Astrocyte (in vitro differentiated cells and primary cell): ENCODE data around the gene AGXT2. TPM values are rescaled to one million over a fixed set of nuclear protein-coding genes. Genes with fewer than 3 reads are reported as not detected.

Experiments used
- DNase-seq: peaks from one replicate; pipeline ENCODE4 v3.0.0-alpha.2; 2010; ENCODE audit warnings: low read depth
- FAIRE-seq: peaks from 2 replicates; lab custom pipeline; 2011; peaks lifted over from hg19 to GRCh38; lab: Jason Lieb, UNC
- H2AFZ ChIP-seq: 2 replicates; pipeline ENCODE4 v1.6.0; 2012; ENCODE audit warnings: low read depth, low read length, inconsistent platforms
- H3K27ac ChIP-seq: 2 replicates; pipeline ENCODE4 v1.5.1; 2011; ENCODE audit warnings: low read depth, low read length, inconsistent platforms
- H3K27me3 ChIP-seq: 2 replicates; pipeline ENCODE4 v1.6.0; 2011; ENCODE audit warnings: low read length, inconsistent platforms; ENCODE audit not compliant: insufficient read depth
- H3K36me3 ChIP-seq: 2 replicates; pipeline ENCODE4 v1.5.1; 2011; ENCODE audit warnings: low read length, inconsistent platforms; ENCODE audit not compliant: insufficient read depth
- H3K4me1 ChIP-seq: 2 replicates; pipeline ENCODE4 v1.5.1; 2011; ENCODE audit warnings: low read length, inconsistent platforms; ENCODE audit not compliant: insufficient read depth
- H3K4me2 ChIP-seq: 2 replicates; pipeline ENCODE4 v1.6.0; 2012; ENCODE audit warnings: low read length, inconsistent platforms
- H3K4me3 ChIP-seq: 2 replicates; pipeline ENCODE4 v1.5.1; 2011; ENCODE audit warnings: low read depth, mild to moderate bottlenecking, low read length, inconsistent platforms; ENCODE audit not compliant: insufficient read depth
- H3K79me2 ChIP-seq: 2 replicates; pipeline ENCODE4 v1.6.0; 2012; ENCODE audit warnings: mild to moderate bottlenecking, low read length, inconsistent platforms; ENCODE audit not compliant: insufficient read depth
- H3K9ac ChIP-seq: 2 replicates; pipeline ENCODE4 v1.6.0; 2012; ENCODE audit warnings: mild to moderate bottlenecking, low read length, inconsistent platforms
- H3K9me3 ChIP-seq: 2 replicates; pipeline ENCODE4 v1.5.1; 2012; ENCODE audit warnings: low read depth, mild to moderate bottlenecking, low read length, inconsistent platforms; ENCODE audit not compliant: insufficient read depth
- H4K20me1 ChIP-seq: 2 replicates; pipeline ENCODE4 v1.6.0; 2012; ENCODE audit warnings: low read length, inconsistent platforms; ENCODE audit not compliant: insufficient read depth
- H3K27ac Mint-ChIP-seq: one replicate; pipeline ENCODE4 v1.8.0; 2021; ENCODE audit warnings: mild to moderate bottlenecking, mixed read lengths; ENCODE audit not compliant: unreplicated experiment
- H3K27me3 Mint-ChIP-seq: one replicate; pipeline ENCODE4 v1.8.0; 2021; ENCODE audit warnings: low read depth, mixed read lengths; ENCODE audit not compliant: unreplicated experiment
- H3K36me3 Mint-ChIP-seq: one replicate; pipeline ENCODE4 v1.8.0; 2021; ENCODE audit warnings: low read depth, mixed read lengths; ENCODE audit not compliant: unreplicated experiment
- H3K4me1 Mint-ChIP-seq: one replicate; pipeline ENCODE4 v1.8.0; 2021; ENCODE audit warnings: low read depth, mixed read lengths; ENCODE audit not compliant: unreplicated experiment
- H3K4me3 Mint-ChIP-seq: one replicate; pipeline ENCODE4 v1.8.0; 2021; ENCODE audit warnings: mild to moderate bottlenecking, moderate library complexity, mixed read lengths; ENCODE audit not compliant: unreplicated experiment
- H3K9me3 Mint-ChIP-seq: one replicate; pipeline ENCODE4 v1.8.0; 2021; ENCODE audit warnings: mild to moderate bottlenecking, mixed read lengths; ENCODE audit not compliant: unreplicated experiment
- CTCF ChIP-seq: IDR thresholded peaks from 2 replicates; pipeline ENCODE4 v1.5.1; 2011; ENCODE audit warnings: low read depth, mild to moderate bottlenecking, inconsistent platforms, low read length, moderate library complexity; ENCODE audit not compliant: insufficient read depth
- EZH2 ChIP-seq: IDR thresholded peaks from 2 replicates; pipeline ENCODE4 v1.6.1; 2012; ENCODE audit warnings: mild to moderate bottlenecking, low read length, inconsistent platforms; ENCODE audit not compliant: insufficient read depth
- total RNA-seq: library from RNA; stranded (reverse); gene quantifications from 2 replicates; pipeline ENCODE4 v1.2.1, GENCODE V29; 2021

The AGXT2 gene
- total RNA-seq, 1 donor from 2014 or later = not detected

DNA sequence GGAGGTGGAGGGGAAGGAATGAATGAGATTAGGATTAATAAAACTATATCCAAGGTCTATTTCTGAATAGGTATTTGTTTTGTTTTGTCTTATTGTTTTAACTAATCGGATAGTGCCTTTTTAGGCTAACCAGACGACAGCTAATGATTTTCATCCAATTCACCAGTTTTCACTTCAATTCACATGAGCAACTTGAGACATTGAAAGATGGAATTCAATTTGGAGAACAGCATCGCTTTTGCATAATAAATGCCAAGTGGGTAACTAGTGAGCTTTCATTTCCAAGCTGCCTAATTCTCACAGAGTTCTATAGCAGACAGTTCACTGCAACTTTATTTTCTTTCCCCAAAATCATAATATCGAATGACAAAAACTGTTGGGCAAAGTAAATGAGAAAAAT, 5.0 kb downstream of the AGXT2 start:
- no peaks in the 10 kb centered on the region for H3K27me3 Mint-ChIP-seq
- Histone ChIP-seq H4K20me1 (no peaks in the 10 kb centered on the region), H3K9ac (no peak overlapping the region), H3K9me3 (no peaks in the 10 kb centered on the region), H2AFZ (no peak overlapping the region), H3K4me2 (no peak overlapping the region), H3K4me1 (peaks cover 19% of the 10 kb centered on the region), H3K27ac (no peak overlapping the region), H3K27me3 (no peaks in the 10 kb centered on the region), H3K79me2 (no peaks in the 10 kb centered on the region), H3K36me3 (no peaks in the 10 kb centered on the region), H3K4me3 (no peak overlapping the region)
- DNase-seq = no peak
- H3K36me3 Mint-ChIP-seq = no peaks in the 10 kb centered on the region
- H3K27ac Mint-ChIP-seq = no peak overlapping the region
- no peaks in the 10 kb centered on the region for H3K9me3 Mint-ChIP-seq
- H3K4me1 Mint-ChIP-seq = peaks cover 6% of the 10 kb centered on the region
- no peak for TF ChIP-seq CTCF
- no peak for TF ChIP-seq EZH2
- peak; percentile 17 for FAIRE-seq
- no peak overlapping the region for H3K4me3 Mint-ChIP-seq

- Histone ChIP-seq H3K79me2 (no peaks in the 10 kb centered on the region), H3K4me2 (peak overlapping the region; percentile 59), H3K36me3 (no peaks in the 10 kb centered on the region), H2AFZ (no peak overlapping the region), H3K27me3 (no peaks in the 10 kb centered on the region), H3K4me3 (no peak overlapping the region), H3K27ac (no peak overlapping the region), H3K9ac (no peak overlapping the region), H3K9me3 (no peaks in the 10 kb centered on the region), H3K4me1 (peaks cover 4% of the 10 kb centered on the region), H4K20me1 (no peaks in the 10 kb centered on the region)
- Mint-ChIP-seq H3K4me1 (peaks cover 3% of the 10 kb centered on the region), H3K27me3 (peaks cover 7% of the 10 kb centered on the region), H3K36me3 (no peaks in the 10 kb centered on the region), H3K4me3 (no peak overlapping the region), H3K27ac (no peak overlapping the region), H3K9me3 (no peaks in the 10 kb centered on the region)
- TF ChIP-seq EZH2 = no peak
- TF ChIP-seq CTCF = no peak
- DNase-seq (peak; percentile 67), FAIRE-seq (no peak)
These were observed 6.5 kb downstream of the AGXT2 start for GRCh38 chr5:35041261-35041660.

DNA sequence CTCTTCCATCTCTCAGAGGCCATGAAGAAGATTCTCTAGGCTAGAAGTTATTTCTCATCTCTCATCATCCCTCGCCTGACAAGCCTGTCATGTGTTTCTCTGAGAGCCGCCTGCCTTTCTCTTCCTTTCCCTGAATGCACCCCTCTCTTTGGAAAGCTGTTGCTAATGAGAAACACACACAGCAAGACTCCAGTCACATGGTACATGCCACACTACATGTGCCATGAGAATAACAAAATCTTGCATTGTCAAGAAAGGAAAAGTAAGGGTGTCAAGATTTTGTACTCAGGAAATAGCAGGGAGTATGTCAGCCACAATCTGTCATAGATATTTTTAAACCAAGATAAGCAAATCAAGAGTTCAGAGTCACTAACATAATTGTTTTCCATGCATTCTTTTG, 8.9 kb downstream of the AGXT2 start:
- no peaks in the 10 kb centered on the region for H3K9me3 ChIP-seq
- Mint-ChIP-seq H3K4me3 (no peak overlapping the region), H3K4me1 (peaks cover 10% of the 10 kb centered on the region), H3K27ac (no peak overlapping the region), H3K27me3 (peaks cover 7% of the 10 kb centered on the region), H3K36me3 (no peaks in the 10 kb centered on the region), H3K9me3 (no peaks in the 10 kb centered on the region)
- no peak overlapping the region for H3K4me2 ChIP-seq
- H3K36me3 ChIP-seq = no peaks in the 10 kb centered on the region
- no peaks in the 10 kb centered on the region for H3K79me2 ChIP-seq
- no peaks in the 10 kb centered on the region for H3K27me3 ChIP-seq
- TF ChIP-seq EZH2 (no peak), CTCF (no peak)
- DNase-seq (no peak), FAIRE-seq (no peak)
- no peaks in the 10 kb centered on the region for H3K4me1 ChIP-seq
- H2AFZ ChIP-seq = no peak overlapping the region
- H4K20me1 ChIP-seq = no peaks in the 10 kb centered on the region
- no peak overlapping the region for H3K9ac ChIP-seq
- no peak overlapping the region for H3K27ac ChIP-seq
- H3K4me3 ChIP-seq = no peak overlapping the region
